GM19193 (cell line): ENCODE data around the gene MAD1L1.

ENCODE experiments used
- POLR2A ChIP-seq: IDR thresholded peaks from 4 replicates; pipeline ENCODE4 v1.6.1; 2011; ENCODE audit not compliant: insufficient read depth, insufficient read length; ENCODE audit errors: extremely low read depth

MAD1L1 gene

GRCh38 chr7:1965579-1966294 is 267.0 kb downstream of the MAD1L1 start:
- TF ChIP-seq POLR2A: no peak

GRCh38 chr7:1964913-1965578 is 267.7 kb downstream of the MAD1L1 start:
- TF ChIP-seq POLR2A: no peak

GRCh38 chr7:1964211-1964912 is 268.4 kb downstream of the MAD1L1 start:
- no peak for TF ChIP-seq POLR2A

GRCh38 chr7:1963575-1963974 is 269.2 kb downstream of the MAD1L1 start:
- no peak for TF ChIP-seq POLR2A

- no peak for TF ChIP-seq POLR2A
Observed at GRCh38 chr7:1961701-1962276, 271.0 kb downstream of the MAD1L1 start.

GRCh38 chr7:1959305-1959704 is 273.4 kb downstream of the MAD1L1 start:
- no peak for TF ChIP-seq POLR2A

- TF ChIP-seq POLR2A: no peak
Observed at GRCh38 chr7:1957471-1958225, 275.1 kb downstream of the MAD1L1 start.

- no peak for TF ChIP-seq POLR2A
Observed at GRCh38 chr7:1956611-1957470, 275.9 kb downstream of the MAD1L1 start.

- TF ChIP-seq POLR2A: no peak
Observed at GRCh38 chr7:1956141-1956540, 276.6 kb downstream of the MAD1L1 start.

- no peak for TF ChIP-seq POLR2A
Observed at GRCh38 chr7:1954366-1955004, 278.3 kb downstream of the MAD1L1 start.

GRCh38 chr7:1953199-1954190 is 279.2 kb downstream of the MAD1L1 start:
- TF ChIP-seq POLR2A: no peak

- no peak for TF ChIP-seq POLR2A
Observed at GRCh38 chr7:1952781-1953180, 280.0 kb downstream of the MAD1L1 start.
